B cell (primary cell): Measurements from ENCODE around the gene GRAMD2B. TPM values are rescaled to one million over a fixed set of nuclear protein-coding genes. Genes with fewer than 3 reads are reported as not detected.

Experiments
- ATAC-seq: fragments of 200-7000 bp; cut with Tn5 transposase; one replicate; pipeline ENCODE4 v1.10.0; 2021; ENCODE audit warnings: low read depth, mild to moderate bottlenecking, moderate number of reproducible peaks, moderate library complexity
- CTCF ChIA-PET: fragments of 350-600 bp; sonication (Branson Sonifier 250); formaldehyde crosslinking; loops from one replicate; lab custom pipeline; 2021; ENCODE audit warnings: antibody characterized with exemption, inconsistent platforms; lab: Charles Lee
- POLR2A ChIA-PET: fragments of 350-600 bp; sonication (Branson Sonifier 250); formaldehyde crosslinking; loops from one replicate; lab custom pipeline; 2021; ENCODE audit warnings: antibody characterized with exemption; lab: Charles Lee
- DNase-seq: peaks from one replicate; pipeline ENCODE4 v3.0.0; 2013
- H2AFZ ChIP-seq: 2 replicates; pipeline ENCODE4 v1.6.1; 2012; ENCODE audit warnings: mild to moderate bottlenecking, low read depth, low read length; ENCODE audit not compliant: insufficient read depth, poor library complexity, severe bottlenecking
- H3K27ac ChIP-seq, 2 donors: 1 replicate in 1 of 2; 2 replicates in 1 of 2; pipeline ENCODE4 v1.5.1; 2012 to 2013; ENCODE audit warnings: low read length in 2 of 2, mild to moderate bottlenecking in 2 of 2, moderate library complexity in 1 of 2
- H3K27me3 ChIP-seq, 4 experiments: fragments of 200-600 bp in 1 of 4; sonication (generic) in 1 of 4; replicated peaks in 1 of 4; 1 replicate in 2 of 4; 2 replicates in 2 of 4; pipeline versions ENCODE4 v1.6.1 to v1.7.0; 2013 to 2016; ENCODE audit warnings: low read length in 3 of 4, mild to moderate bottlenecking in 2 of 4, mixed read lengths in 1 of 4, moderate library complexity in 1 of 4; ENCODE audit not compliant: insufficient read depth in 4 of 4, control insufficient read depth in 3 of 4; ENCODE audit errors: control extremely low read depth in 1 of 4
- H3K36me3 ChIP-seq, 2 experiments: replicated peaks in 1 of 2; 1 replicate in 1 of 2; 2 replicates in 1 of 2; pipeline versions ENCODE4 v1.6.1 to v1.7.1; 2013; ENCODE audit warnings: low read length in 1 of 2; ENCODE audit not compliant: insufficient read depth in 2 of 2, control insufficient read depth in 1 of 2; ENCODE audit errors: control extremely low read depth in 1 of 2, extremely low read depth in 1 of 2
- H3K4me1 ChIP-seq, 2 donors: fragments of 200-600 bp in 1 of 2; sonication (generic) in 1 of 2; 1 replicate in 1 of 2; 2 replicates in 1 of 2; pipeline versions ENCODE4 v1.5.1 to v1.6.1; 2013 to 2017; ENCODE audit warnings: low read length in 2 of 2; ENCODE audit not compliant: control insufficient read depth in 2 of 2, insufficient read depth in 2 of 2
- H3K4me2 ChIP-seq: replicated peaks from 2 replicates; pipeline ENCODE3; 2012; ENCODE audit warnings: mild to moderate bottlenecking, low read depth, low read length; ENCODE audit not compliant: poor library complexity, severe bottlenecking
- H3K4me3 ChIP-seq, 5 experiments: fragments of 200-600 bp in 1 of 5; sonication (generic) in 1 of 5; 1 replicate in 3 of 5; 2 replicates in 2 of 5; pipeline versions ENCODE4 v1.5.1 to v1.7.0; 2011 to 2016; ENCODE audit warnings: low read length in 4 of 5, mild to moderate bottlenecking in 4 of 5, low read depth in 2 of 5, control low read depth in 1 of 5, moderate library complexity in 1 of 5; ENCODE audit not compliant: insufficient read depth in 1 of 5; ENCODE audit errors: control extremely low read depth in 1 of 5, extremely low read depth in 1 of 5
- H3K79me2 ChIP-seq: fragments of 200-600 bp; sonication (generic); one replicate; pipeline ENCODE4 v1.6.0; 2016; ENCODE audit warnings: low read length; ENCODE audit not compliant: control insufficient read depth, insufficient read depth
- H3K9ac ChIP-seq: fragments of 200-600 bp; sonication (generic); 2 replicates; pipeline ENCODE4 v1.6.1; 2017; ENCODE audit warnings: mild to moderate bottlenecking, low read length, moderate library complexity
- H3K9me3 ChIP-seq, 3 donors: one replicate each; pipeline versions ENCODE4 v1.6.1 to v1.7.1; 2013; ENCODE audit warnings: low read length in 2 of 3; ENCODE audit not compliant: control insufficient read depth in 2 of 3, insufficient read depth in 1 of 3; ENCODE audit errors: control extremely low read depth in 1 of 3
- H4K20me1 ChIP-seq: 2 replicates; pipeline ENCODE4 v1.6.0; 2012; ENCODE audit warnings: mild to moderate bottlenecking, low read length; ENCODE audit not compliant: insufficient read depth, control insufficient read depth, poor library complexity, severe bottlenecking
- H3K27ac Mint-ChIP-seq: one replicate; pipeline ENCODE4 v1.8.0; 2021; ENCODE audit warnings: mixed read lengths
- H3K27me3 Mint-ChIP-seq: one replicate; pipeline ENCODE4 v1.8.0; 2021; ENCODE audit warnings: mixed read lengths
- H3K4me1 Mint-ChIP-seq: one replicate; pipeline ENCODE4 v1.8.0; 2021; ENCODE audit warnings: mixed read lengths
- H3K4me3 Mint-ChIP-seq: one replicate; pipeline ENCODE4 v1.8.0; 2021; ENCODE audit warnings: mixed read lengths
- H3K9me3 Mint-ChIP-seq: one replicate; pipeline ENCODE4 v1.8.0; 2022; ENCODE audit warnings: mixed read lengths; ENCODE audit not compliant: insufficient read depth
- EZH2 ChIP-seq: IDR thresholded peaks from 2 replicates; pipeline ENCODE4 v1.6.1; 2012; ENCODE audit warnings: borderline replicate concordance, low read depth, mild to moderate bottlenecking, moderate library complexity, low read length; ENCODE audit not compliant: insufficient read depth, poor library complexity, severe bottlenecking
- WGBS: methylation state at CpG from one replicate; pipeline ENCODE4 v1.1.5; 2013; ENCODE audit warnings: missing lambda C conversion rate; ENCODE audit not compliant: insufficient coverage; 5-methylcytosine and 5-hydroxymethylcytosine counted together
- intact Hi-C: fragments of 100-400 bp; cut with micrococcal nuclease; formaldehyde crosslinking; loops from one replicate; pipeline ENCODE4 v1.10.0; 2022
- polyA plus RNA-seq: library from polyadenylated mRNA; depleted of rRNA; stranded (reverse); fragments of >200 nt; gene quantifications from 2 replicates; pipeline ENCODE4 v1.2.3, GENCODE V29; 2012
- total RNA-seq, 2 donors: library from RNA; stranded (reverse); fragments of 120-200 nt in 1 of 2; gene quantifications; 1 replicate in 1 of 2; 2 replicates in 1 of 2; pipeline versions ENCODE4 v1.2.3 to v1.2.4, GENCODE V29; 2013 to 2022
- TF ChIP-seq, protein P1 (sequence below): fragments of 200-600 bp; IDR thresholded peaks from one replicate; pipeline ENCODE4 v1.8.0; 2022; ENCODE audit warnings: antibody characterized with exemption, mild to moderate bottlenecking

The GRAMD2B gene
- total and polyA plus RNA-seq, 2 donors (not counting 1 experiment from before 2014, with no cell fraction given), result 0.86 to 3.6 TPM

- Histone ChIP-seq H3K27me3 (peaks cover 0 to 7% (median 2%) of the 10 kb centered on the region in 4 experiments), H3K27ac (no peak overlapping the region), H2AFZ (no peak overlapping the region), H3K4me3 (no peak overlapping the region), H3K9me3 (peaks cover 0 to 3% (median 0%) of the 10 kb centered on the region in 3 donors), H4K20me1 (no peaks in the 10 kb centered on the region), H3K79me2 (no peaks in the 10 kb centered on the region), H3K4me2 (no peak overlapping the region), H3K9ac (no peak overlapping the region), H3K36me3 (no peaks in the 10 kb centered on the region), H3K4me1 (no peaks in the 10 kb centered on the region)
- POLR2A ChIA-PET, result no interaction called here
- Mint-ChIP-seq H3K27me3 (peaks cover 12% of the 10 kb centered on the region), H3K4me1 (no peaks in the 10 kb centered on the region), H3K27ac (no peak overlapping the region), H3K9me3 (no peaks in the 10 kb centered on the region), H3K4me3 (no peak overlapping the region)
- CTCF ChIA-PET, result no interaction called here
- intact Hi-C loops, result no loop called here
- no peak for DNase-seq
- ATAC-seq, result no peak
- no peak for TF ChIP-seq EZH2
- TF ChIP-seq, protein P1, sequence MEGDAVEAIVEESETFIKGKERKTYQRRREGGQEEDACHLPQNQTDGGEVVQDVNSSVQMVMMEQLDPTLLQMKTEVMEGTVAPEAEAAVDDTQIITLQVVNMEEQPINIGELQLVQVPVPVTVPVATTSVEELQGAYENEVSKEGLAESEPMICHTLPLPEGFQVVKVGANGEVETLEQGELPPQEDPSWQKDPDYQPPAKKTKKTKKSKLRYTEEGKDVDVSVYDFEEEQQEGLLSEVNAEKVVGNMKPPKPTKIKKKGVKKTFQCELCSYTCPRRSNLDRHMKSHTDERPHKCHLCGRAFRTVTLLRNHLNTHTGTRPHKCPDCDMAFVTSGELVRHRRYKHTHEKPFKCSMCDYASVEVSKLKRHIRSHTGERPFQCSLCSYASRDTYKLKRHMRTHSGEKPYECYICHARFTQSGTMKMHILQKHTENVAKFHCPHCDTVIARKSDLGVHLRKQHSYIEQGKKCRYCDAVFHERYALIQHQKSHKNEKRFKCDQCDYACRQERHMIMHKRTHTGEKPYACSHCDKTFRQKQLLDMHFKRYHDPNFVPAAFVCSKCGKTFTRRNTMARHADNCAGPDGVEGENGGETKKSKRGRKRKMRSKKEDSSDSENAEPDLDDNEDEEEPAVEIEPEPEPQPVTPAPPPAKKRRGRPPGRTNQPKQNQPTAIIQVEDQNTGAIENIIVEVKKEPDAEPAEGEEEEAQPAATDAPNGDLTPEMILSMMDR, result no peak
Measured at GRCh38 chr5:126383246-126383645, 40.0 kb upstream of the GRAMD2B start.

GRCh38 chr5:126383776-126384175 lies 39.4 kb upstream of the GRAMD2B start:
- Histone ChIP-seq H3K9me3 (peaks cover 0 to 3% (median 0%) of the 10 kb centered on the region in 3 donors), H3K9ac (no peak overlapping the region), H3K27ac (no peak overlapping the region), H2AFZ (no peak overlapping the region), H3K4me1 (no peaks in the 10 kb centered on the region), H3K4me2 (no peak overlapping the region), H3K79me2 (no peaks in the 10 kb centered on the region), H3K27me3 (peaks cover 0 to 7% (median 2%) of the 10 kb centered on the region in 4 experiments), H3K36me3 (no peaks in the 10 kb centered on the region), H4K20me1 (no peaks in the 10 kb centered on the region), H3K4me3 (no peak overlapping the region)
- Mint-ChIP-seq H3K9me3 (no peaks in the 10 kb centered on the region), H3K4me3 (no peak overlapping the region), H3K27ac (no peak overlapping the region), H3K4me1 (no peaks in the 10 kb centered on the region), H3K27me3 (peaks cover 12% of the 10 kb centered on the region)
- ATAC-seq, result no peak
- CTCF ChIA-PET, result no interaction called here
- intact Hi-C loops, result no loop called here
- TF ChIP-seq, protein P1, result no peak
- TF ChIP-seq EZH2, result no peak
- WGBS, result no CpG with 5 or more reads among the region's 3 CpGs
- POLR2A ChIA-PET, result no interaction called here
- DNase-seq, result no peak
